Thymus (tissue), 11 donors: ENCODE results near the gene RETSAT. TPM values are rescaled to one million over a fixed set of nuclear protein-coding genes. Genes with fewer than 3 reads are reported as not detected.

Source experiments
- DNase-seq, 9 donors: peaks; one replicate each; pipeline ENCODE4 v3.0.0-alpha.2; 2013; ENCODE audit warnings: low spot score in 9 of 9, low read depth in 6 of 9, missing footprints in 1 of 9
- H3K27ac ChIP-seq, 2 donors: one replicate each; pipeline ENCODE4 v1.5.1; 2013; ENCODE audit warnings: control low read depth in 1 of 2, low read depth in 1 of 2, low read length in 1 of 2, mild to moderate bottlenecking in 1 of 2, moderate library complexity in 1 of 2
- H3K27me3 ChIP-seq, 2 donors: one replicate each; pipeline ENCODE4 v1.5.1; 2013; ENCODE audit warnings: low read length in 1 of 2; ENCODE audit not compliant: control insufficient read depth in 2 of 2, insufficient read depth in 1 of 2
- H3K36me3 ChIP-seq, 2 donors: one replicate each; pipeline ENCODE4 v1.5.1; 2013; ENCODE audit warnings: low read length in 1 of 2, mild to moderate bottlenecking in 1 of 2, moderate library complexity in 1 of 2; ENCODE audit not compliant: control insufficient read depth in 2 of 2, insufficient read depth in 2 of 2
- H3K4me1 ChIP-seq, 2 donors: one replicate each; pipeline ENCODE4 v1.5.1; 2013; ENCODE audit warnings: low read length in 2 of 2; ENCODE audit not compliant: control insufficient read depth in 2 of 2, insufficient read depth in 2 of 2
- H3K4me3 ChIP-seq, 2 donors: one replicate each; pipeline ENCODE4 v1.5.1; 2013; ENCODE audit warnings: low read length in 2 of 2, control low read depth in 1 of 2, mild to moderate bottlenecking in 1 of 2
- H3K9me3 ChIP-seq, 2 donors: one replicate each; pipeline ENCODE4 v1.5.1; 2013; ENCODE audit warnings: low read length in 1 of 2, mild to moderate bottlenecking in 1 of 2; ENCODE audit not compliant: control insufficient read depth in 2 of 2, insufficient read depth in 1 of 2
- WGBS: extraction: QIAGEN DNeasy Blood & Tissue Kit; methylation state at CpG from one replicate; pipeline ENCODE4 v1.1.7; 2013; 5-methylcytosine and 5-hydroxymethylcytosine counted together
- polyA plus RNA-seq: library from polyadenylated mRNA; stranded (reverse); fragments of 200-250 nt; gene quantifications from one replicate; pipeline ENCODE4 v1.2.3, GENCODE V29; 2013
- total RNA-seq: library from RNA; stranded (reverse); fragments of 120-200 nt; gene quantifications from one replicate; pipeline ENCODE4 v1.2.4, GENCODE V29; 2013
- donor health status: healthy.

The RETSAT gene
- total and polyA plus RNA-seq, 2 donors = 9.9 to 12.8 TPM

DNA sequence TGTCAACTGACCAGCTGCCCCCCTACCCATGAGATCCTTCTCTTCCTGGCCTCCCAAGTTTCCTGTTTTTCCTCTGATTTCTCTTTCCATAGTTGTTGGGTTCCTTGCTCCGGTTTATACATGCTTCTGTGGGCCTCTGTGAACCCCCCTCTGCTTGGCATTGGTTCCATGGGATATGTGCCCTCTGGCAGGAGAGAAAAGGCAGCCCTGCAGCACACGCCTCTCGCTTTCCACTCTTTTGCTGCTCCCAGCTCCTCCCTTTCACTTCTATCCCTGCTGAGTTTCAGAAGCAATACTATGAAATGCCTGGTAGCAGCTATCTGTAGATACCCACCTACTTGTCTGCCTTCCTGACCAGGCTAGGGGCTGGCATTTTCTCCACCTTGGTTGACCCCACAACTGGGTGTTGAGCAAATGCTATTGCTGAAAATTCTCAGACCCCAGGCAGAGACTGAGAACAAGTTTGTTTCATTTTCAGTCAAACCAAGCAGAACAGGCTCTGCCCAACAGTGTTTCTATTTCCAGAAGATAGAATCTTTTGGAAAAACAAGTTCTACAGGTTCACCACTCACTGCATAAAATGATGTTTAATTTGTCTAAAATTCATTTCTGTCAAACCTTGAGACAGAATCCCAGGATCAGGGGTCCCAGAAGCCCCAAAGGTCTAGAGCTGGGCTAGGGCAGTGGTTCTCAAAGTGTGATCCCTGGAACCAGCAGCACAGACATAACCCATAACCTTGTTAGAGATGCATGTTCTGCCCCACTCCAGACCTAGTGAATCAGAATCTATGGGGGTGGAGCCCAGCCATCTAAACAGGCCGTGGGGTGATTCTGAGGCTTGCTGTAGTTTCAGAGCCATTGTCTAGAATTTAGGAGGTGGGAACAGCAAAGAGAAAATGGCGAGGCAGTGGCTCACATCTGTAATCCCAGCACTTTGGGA is 42.5 kb upstream of the RETSAT start:
- peaks cover 3 to 6% of the 10 kb centered on the region in 2 donors for H3K36me3 ChIP-seq
- no peak for DNase-seq
- no peak overlapping the region for H3K4me3 ChIP-seq
- H3K4me1 ChIP-seq = peaks cover 0 to 11% of the 10 kb centered on the region in 2 donors
- H3K27ac ChIP-seq = no peak overlapping the region
- H3K27me3 ChIP-seq = no peaks in the 10 kb centered on the region
- 93% methylated on average over 5 of the region's 5 CpGs for WGBS
- no peaks in the 10 kb centered on the region for H3K9me3 ChIP-seq

DNA sequence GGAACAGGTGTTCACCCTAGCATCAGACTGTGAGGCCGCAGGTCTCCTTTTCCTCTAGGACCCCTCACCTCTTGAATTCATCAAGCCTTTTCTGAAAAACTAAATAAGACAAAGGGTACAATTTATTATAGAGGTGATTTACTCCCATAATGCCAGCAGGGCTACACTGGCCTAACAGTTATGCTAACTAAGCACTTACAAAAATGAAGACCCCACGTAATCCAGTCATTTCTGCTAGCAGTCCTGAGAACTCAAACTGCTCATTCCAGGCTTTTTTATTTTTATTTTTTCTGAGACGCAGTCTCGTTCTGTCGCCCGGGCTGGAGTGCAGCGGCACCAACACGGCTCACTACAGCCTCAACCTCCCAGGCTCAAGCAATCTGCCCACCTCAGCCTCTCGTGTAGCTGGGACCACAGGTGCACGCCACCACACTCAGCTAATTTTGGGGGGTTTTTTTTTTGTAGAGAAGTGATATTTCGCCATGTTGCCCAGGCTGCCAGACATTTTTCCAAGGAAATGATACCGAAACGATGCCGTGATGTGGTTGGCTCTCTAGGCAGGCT is 41.7 kb upstream of the RETSAT start:
- WGBS = 97% methylated on average over 14 of the region's 14 CpGs
- Histone ChIP-seq H3K4me1 (peaks cover 0 to 11% of the 10 kb centered on the region in 2 donors), H3K27ac (no peak overlapping the region), H3K4me3 (no peak overlapping the region), H3K9me3 (no peaks in the 10 kb centered on the region), H3K27me3 (no peaks in the 10 kb centered on the region), H3K36me3 (peaks cover 6% of the 10 kb centered on the region in 2 donors)
- DNase-seq = no peak

DNA sequence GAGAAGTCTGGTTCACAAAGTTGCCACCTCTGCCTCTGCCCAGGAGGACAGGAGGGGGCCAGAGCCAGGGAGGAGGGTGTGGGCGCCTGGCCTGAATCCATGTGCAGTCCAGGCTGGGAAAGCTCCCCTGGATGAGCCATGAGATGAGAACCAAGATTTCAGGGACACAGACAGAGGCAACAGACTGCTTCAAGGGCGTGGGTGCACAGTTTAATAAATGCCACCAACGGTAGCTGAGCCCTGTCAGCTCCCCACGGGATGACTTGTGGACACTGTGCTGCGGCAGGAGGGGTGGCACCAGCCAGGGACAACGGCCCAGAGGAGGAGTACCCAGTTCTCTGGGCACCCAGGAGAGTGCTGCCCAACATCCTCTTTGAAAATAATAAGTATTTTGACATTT is 40.6 kb upstream of the RETSAT start:
- Histone ChIP-seq H3K4me3 (no peak overlapping the region), H3K4me1 (peaks cover 0 to 11% of the 10 kb centered on the region in 2 donors), H3K27me3 (no peaks in the 10 kb centered on the region), H3K27ac (no peak overlapping the region), H3K36me3 (peaks cover 6 to 14% of the 10 kb centered on the region in 2 donors), H3K9me3 (no peaks in the 10 kb centered on the region)
- 95% methylated on average over 6 of the region's 6 CpGs for WGBS
- no peak for DNase-seq

DNA sequence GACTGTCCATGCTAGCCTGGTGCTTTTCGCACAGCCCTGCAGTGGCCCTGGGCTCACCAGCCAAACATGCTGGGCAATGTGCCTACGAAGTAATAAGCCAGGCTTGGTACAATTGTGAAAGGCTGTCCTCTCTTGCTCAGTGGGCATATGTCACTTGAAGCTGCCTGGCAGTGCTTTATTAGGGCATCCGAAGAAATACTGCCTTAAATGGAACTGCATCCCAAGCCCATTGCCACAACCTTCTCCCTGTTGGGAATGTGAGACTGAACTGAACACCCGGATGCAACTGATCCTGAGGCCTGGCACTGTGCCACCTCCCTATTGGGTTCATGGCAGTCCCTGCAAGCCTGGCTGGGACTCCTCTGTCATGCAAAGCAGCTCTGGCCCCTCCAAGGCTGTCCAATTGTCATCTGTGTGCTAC is 39.9 kb upstream of the RETSAT start:
- no peak for DNase-seq
- peaks cover 0 to 11% of the 10 kb centered on the region in 2 donors for H3K4me1 ChIP-seq
- H3K4me3 ChIP-seq = no peak overlapping the region
- H3K36me3 ChIP-seq = peaks cover 10 to 18% of the 10 kb centered on the region in 2 donors
- H3K9me3 ChIP-seq = no peaks in the 10 kb centered on the region
- H3K27me3 ChIP-seq = no peaks in the 10 kb centered on the region
- 97% methylated on average over 4 of the region's 4 CpGs for WGBS
- H3K27ac ChIP-seq = no peak overlapping the region

DNA sequence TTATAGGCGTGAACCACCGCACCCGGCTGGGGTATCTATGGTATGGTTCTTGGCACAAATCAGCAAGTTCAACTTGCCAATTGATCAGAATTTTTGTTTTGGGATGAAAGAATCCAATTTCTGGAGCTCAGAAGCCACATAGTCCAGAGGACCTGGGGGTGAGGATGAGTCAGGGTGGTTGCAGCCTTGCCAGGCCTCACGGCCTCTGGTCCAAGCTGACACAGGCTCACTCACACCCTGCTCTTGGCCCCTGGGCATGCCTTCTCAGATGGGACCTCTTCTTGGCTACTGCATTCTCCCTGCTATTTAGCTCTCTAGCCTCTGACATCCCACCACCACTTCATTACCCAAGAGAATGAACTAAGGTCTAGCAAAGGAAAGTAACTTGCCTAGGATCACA is 39.5 kb upstream of the RETSAT start:
- H3K36me3 ChIP-seq = peaks cover 10 to 18% of the 10 kb centered on the region in 2 donors
- no peak for DNase-seq
- no peaks in the 10 kb centered on the region for H3K27me3 ChIP-seq
- no peak overlapping the region for H3K27ac ChIP-seq
- H3K4me3 ChIP-seq = no peak overlapping the region
- peaks cover 0 to 11% of the 10 kb centered on the region in 2 donors for H3K4me1 ChIP-seq
- WGBS = over 99% methylated on average over 4 of the region's 4 CpGs
- H3K9me3 ChIP-seq = no peaks in the 10 kb centered on the region

DNA sequence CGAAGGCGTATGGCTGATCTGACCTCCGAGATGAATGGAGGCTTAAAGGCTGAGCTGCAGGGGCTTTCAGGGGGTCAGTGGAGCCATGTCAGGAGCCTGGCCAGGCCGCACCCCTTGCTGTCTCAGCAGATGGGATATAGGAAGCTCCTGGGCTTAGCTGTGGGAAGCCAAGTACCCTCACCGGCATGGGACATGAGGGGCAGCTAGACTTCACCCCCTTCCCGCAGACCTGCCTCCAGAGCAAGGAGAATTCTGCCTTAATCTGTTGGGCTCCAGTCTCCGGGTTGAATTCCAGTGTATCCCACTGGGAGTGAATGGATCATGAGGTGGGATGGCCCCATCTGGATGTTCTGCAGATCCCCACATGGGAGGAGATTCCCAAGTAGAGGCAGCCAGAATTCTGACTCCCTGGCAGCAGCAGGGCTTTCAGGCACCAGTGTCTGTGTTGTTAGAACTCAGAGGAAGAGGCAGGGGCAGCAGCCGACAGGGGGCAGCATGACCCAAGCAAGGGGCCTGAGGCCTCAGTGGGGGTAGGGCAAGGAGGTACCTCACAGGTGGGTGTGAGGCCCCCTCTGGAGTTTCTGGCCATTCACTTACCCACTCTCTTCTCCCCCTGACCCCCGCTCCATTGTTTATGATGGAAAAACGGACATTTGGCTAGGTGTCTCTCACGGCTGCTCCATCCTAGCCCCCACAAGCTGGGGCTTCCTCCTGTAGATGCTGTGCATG is 36.8 kb upstream of the RETSAT start:
- peak in 5 of 9 donors; percentile 66 to 81 (median 77) for DNase-seq
- Histone ChIP-seq H3K4me1 (peaks cover 0 to 7% of the 10 kb centered on the region in 2 donors), H3K27ac (no peak overlapping the region), H3K9me3 (no peaks in the 10 kb centered on the region), H3K27me3 (no peaks in the 10 kb centered on the region), H3K4me3 (no peak overlapping the region), H3K36me3 (peaks cover 15 to 18% of the 10 kb centered on the region in 2 donors)
- 89% methylated on average over 11 of the region's 11 CpGs for WGBS

DNA sequence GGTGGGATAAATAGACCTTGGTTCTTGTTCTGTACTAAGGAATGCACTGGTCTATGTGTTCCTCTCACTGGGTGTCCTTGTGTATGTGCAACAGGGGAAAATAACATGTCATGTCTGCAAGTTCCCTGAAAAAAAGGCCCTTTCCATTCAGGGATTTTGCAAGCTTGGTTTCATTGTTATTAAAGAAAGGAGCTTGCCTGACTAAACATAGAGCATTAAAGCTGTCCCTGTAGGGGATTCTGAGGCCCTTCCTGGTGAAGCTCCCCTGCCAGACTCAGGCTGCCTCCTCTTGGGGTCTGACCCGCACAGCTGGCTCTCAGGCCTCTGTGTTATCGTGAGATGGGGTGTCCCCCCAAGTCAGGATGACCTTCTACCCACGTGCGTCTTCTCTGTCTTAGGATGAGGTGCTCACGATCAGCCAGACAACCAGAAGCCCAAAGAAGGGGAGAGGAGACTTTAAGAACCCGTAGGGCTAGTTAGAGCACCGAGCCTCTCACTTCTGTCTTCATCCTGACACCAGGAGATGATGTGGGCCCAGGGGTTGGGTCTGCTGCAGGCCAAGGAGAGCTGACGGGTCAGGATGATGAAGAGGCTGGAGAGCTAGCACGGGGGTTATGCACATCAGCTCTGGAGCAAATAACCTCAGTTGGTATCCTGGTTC is 34.7 kb upstream of the RETSAT start:
- H3K4me3 ChIP-seq = no peak overlapping the region
- H3K9me3 ChIP-seq = no peaks in the 10 kb centered on the region
- WGBS = 96% methylated on average over 9 of the region's 9 CpGs
- peaks cover 0 to 4% of the 10 kb centered on the region in 2 donors for H3K4me1 ChIP-seq
- H3K27me3 ChIP-seq = no peaks in the 10 kb centered on the region
- no peak overlapping the region for H3K27ac ChIP-seq
- peaks cover 15 to 27% of the 10 kb centered on the region in 2 donors for H3K36me3 ChIP-seq
- DNase-seq = no peak

DNA sequence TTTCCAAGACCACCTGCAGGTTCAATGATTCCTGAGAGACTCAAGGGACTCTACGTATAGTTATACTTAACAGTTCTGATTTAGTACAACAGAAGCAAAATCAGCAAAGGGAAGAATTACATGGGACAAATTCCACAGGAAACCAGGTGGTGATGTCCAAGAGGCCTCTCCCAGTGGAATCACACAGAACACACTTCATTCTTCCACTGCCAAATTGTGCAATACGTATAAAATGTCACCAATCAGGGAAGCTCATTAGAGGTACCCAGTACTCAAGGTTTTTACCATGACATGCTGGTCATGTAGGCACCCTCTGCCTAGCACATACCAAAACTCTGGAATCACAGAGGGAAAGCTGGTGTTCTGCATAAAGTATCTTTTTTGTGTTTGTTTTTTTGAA is 33.4 kb upstream of the RETSAT start:
- H3K27me3 ChIP-seq = no peaks in the 10 kb centered on the region
- peaks cover 15 to 30% of the 10 kb centered on the region in 2 donors for H3K36me3 ChIP-seq
- peaks cover 0 to 4% of the 10 kb centered on the region in 2 donors for H3K4me1 ChIP-seq
- 96% methylated on average over 2 of the region's 2 CpGs for WGBS
- no peak overlapping the region for H3K27ac ChIP-seq
- no peak for DNase-seq
- H3K4me3 ChIP-seq = no peak overlapping the region
- no peaks in the 10 kb centered on the region for H3K9me3 ChIP-seq
